ENCODE data around the gene SNAI3. TPM values are rescaled to one million over a fixed set of nuclear protein-coding genes. Genes with fewer than 3 reads are reported as not detected.
A peak's percentile ranks its signal among the peaks of the same experiment; 100 is the strongest.

The SNAI3 gene
- total RNA-seq, 2 donors from 2014 or later: 7.7 to 10.2 TPM

- H3K36me3 Mint-ChIP-seq (ENCODE audit: low read depth): no peaks in the 10 kb centered on the region
- ATAC-seq: no peak
- DNase-seq: no peak
- peaks cover 20% of the 10 kb centered on the region for H3K4me1 Mint-ChIP-seq
- H3K27me3 Mint-ChIP-seq: no peaks in the 10 kb centered on the region
- H3K9me3 ChIP-seq (ENCODE audit: control insufficient read depth, low read length, poor library complexity, severe bottlenecking): no peaks in the 10 kb centered on the region
- no peak overlapping the region for H3K4me3 Mint-ChIP-seq
- H3K27ac Mint-ChIP-seq: no peak overlapping the region
Measured at GRCh38 chr16:88647178-88648070, 38.9 kb downstream of the SNAI3 start.

GRCh38 chr16:88646345-88647034, 39.8 kb downstream of the SNAI3 start:
- no peak overlapping the region for H3K27ac Mint-ChIP-seq
- no peak for ATAC-seq

GRCh38 chr16:88645941-88646340, 40.4 kb downstream of the SNAI3 start:
- no peak overlapping the region for H3K27ac Mint-ChIP-seq
- no peak for ATAC-seq
- H3K4me3 Mint-ChIP-seq: no peak overlapping the region
- H3K4me1 Mint-ChIP-seq: peaks cover 19% of the 10 kb centered on the region
- no peak for DNase-seq
- H3K36me3 Mint-ChIP-seq (ENCODE audit: low read depth): no peaks in the 10 kb centered on the region
- no peaks in the 10 kb centered on the region for H3K27me3 Mint-ChIP-seq
- H3K9me3 ChIP-seq (ENCODE audit: control insufficient read depth, low read length, poor library complexity, severe bottlenecking): no peaks in the 10 kb centered on the region

More at GRCh38 chr16:88646345-88647034, 39.8 kb downstream of the SNAI3 start:
- H3K4me1 Mint-ChIP-seq: peaks cover 21% of the 10 kb centered on the region
- no peaks in the 10 kb centered on the region for H3K9me3 ChIP-seq (ENCODE audit: control insufficient read depth, low read length, poor library complexity, severe bottlenecking)
- no peaks in the 10 kb centered on the region for H3K36me3 Mint-ChIP-seq (ENCODE audit: low read depth)
- no peaks in the 10 kb centered on the region for H3K27me3 Mint-ChIP-seq
- no peak overlapping the region for H3K4me3 Mint-ChIP-seq
- DNase-seq: no peak

- H3K9me3 ChIP-seq (ENCODE audit: control insufficient read depth, low read length, poor library complexity, severe bottlenecking): no peaks in the 10 kb centered on the region
- DNase-seq (no peak), ATAC-seq (no peak)
- peaks cover 1% of the 10 kb centered on the region for H3K27me3 Mint-ChIP-seq
- no peak overlapping the region for H3K4me3 Mint-ChIP-seq
- H3K27ac Mint-ChIP-seq: no peak overlapping the region
- H3K4me1 Mint-ChIP-seq: peaks cover 21% of the 10 kb centered on the region
- no peaks in the 10 kb centered on the region for H3K36me3 Mint-ChIP-seq (ENCODE audit: low read depth)
Measured at GRCh38 chr16:88645455-88645854, 40.9 kb downstream of the SNAI3 start.

GRCh38 chr16:88643644-88643932, 42.7 kb downstream of the SNAI3 start:
- DNase-seq (no peak), ATAC-seq (no peak)
- H3K4me1 Mint-ChIP-seq: peaks cover 24% of the 10 kb centered on the region
- no peak overlapping the region for H3K4me3 Mint-ChIP-seq
- H3K9me3 ChIP-seq (ENCODE audit: control insufficient read depth, low read length, poor library complexity, severe bottlenecking): no peaks in the 10 kb centered on the region
- no peaks in the 10 kb centered on the region for H3K36me3 Mint-ChIP-seq (ENCODE audit: low read depth)
- H3K27ac Mint-ChIP-seq: peak overlapping the region; percentile 37
- peaks cover 6% of the 10 kb centered on the region for H3K27me3 Mint-ChIP-seq

- DNase-seq: no peak
- no peaks in the 10 kb centered on the region for H3K36me3 Mint-ChIP-seq (ENCODE audit: low read depth)
- no peak overlapping the region for H3K4me3 Mint-ChIP-seq
- peaks cover 8% of the 10 kb centered on the region for H3K27me3 Mint-ChIP-seq
- no peak overlapping the region for H3K27ac Mint-ChIP-seq
- peaks cover 27% of the 10 kb centered on the region for H3K4me1 Mint-ChIP-seq
- H3K9me3 ChIP-seq (ENCODE audit: control insufficient read depth, low read length, poor library complexity, severe bottlenecking): no peaks in the 10 kb centered on the region
- no peak for ATAC-seq
Measured at GRCh38 chr16:88642881-88643643, 43.2 kb downstream of the SNAI3 start.

- peak overlapping the region; percentile 79 for H3K27ac Mint-ChIP-seq
- DNase-seq: no peak
- ATAC-seq: no peak
- H3K9me3 ChIP-seq (ENCODE audit: control insufficient read depth, low read length, poor library complexity, severe bottlenecking): no peaks in the 10 kb centered on the region
- H3K36me3 Mint-ChIP-seq (ENCODE audit: low read depth): no peaks in the 10 kb centered on the region
- H3K27me3 Mint-ChIP-seq: peaks cover 15% of the 10 kb centered on the region
- peaks cover 41% of the 10 kb centered on the region for H3K4me1 Mint-ChIP-seq
- peak overlapping the region; percentile 68 for H3K4me3 Mint-ChIP-seq
Measured at GRCh38 chr16:88640498-88641247, 45.6 kb downstream of the SNAI3 start.

- H3K4me3 Mint-ChIP-seq: peak overlapping the region; percentile 68
- H3K9me3 ChIP-seq (ENCODE audit: control insufficient read depth, low read length, poor library complexity, severe bottlenecking): no peaks in the 10 kb centered on the region
- DNase-seq: no peak
- no peaks in the 10 kb centered on the region for H3K36me3 Mint-ChIP-seq (ENCODE audit: low read depth)
- H3K27ac Mint-ChIP-seq: peak overlapping the region; percentile 79
- no peak for ATAC-seq
- H3K27me3 Mint-ChIP-seq: peaks cover 15% of the 10 kb centered on the region
- peaks cover 41% of the 10 kb centered on the region for H3K4me1 Mint-ChIP-seq
Measured at GRCh38 chr16:88640039-88640495, 46.2 kb downstream of the SNAI3 start.

GRCh38 chr16:88639231-88640038, 46.9 kb downstream of the SNAI3 start:
- H3K4me3 Mint-ChIP-seq: no peak overlapping the region
- H3K27me3 Mint-ChIP-seq: peaks cover 15% of the 10 kb centered on the region
- H3K27ac Mint-ChIP-seq: peak overlapping the region; percentile 79
- ATAC-seq (peak; percentile 27), DNase-seq (no peak)
- H3K9me3 ChIP-seq (ENCODE audit: control insufficient read depth, low read length, poor library complexity, severe bottlenecking): no peaks in the 10 kb centered on the region
- H3K36me3 Mint-ChIP-seq (ENCODE audit: low read depth): no peaks in the 10 kb centered on the region
- peaks cover 38% of the 10 kb centered on the region for H3K4me1 Mint-ChIP-seq

GRCh38 chr16:88638323-88639230, 47.7 kb downstream of the SNAI3 start, which contains the start of gene IL17C:
Gene IL17C, plus strand, starts transcription at chr16:88638572. Its CDS starts 70 bp downstream, at chr16:88638642.
- H3K9me3 ChIP-seq (ENCODE audit: control insufficient read depth, low read length, poor library complexity, severe bottlenecking): no peaks in the 10 kb centered on the region
- H3K27ac Mint-ChIP-seq: peak within 1 kb of the TSS; percentile 83
- no peaks in the 10 kb centered on the region for H3K36me3 Mint-ChIP-seq (ENCODE audit: low read depth)
- peak; percentile 18 for ATAC-seq
- peaks cover 37% of the 10 kb centered on the region for H3K4me1 Mint-ChIP-seq
- peaks cover 15% of the 10 kb centered on the region for H3K27me3 Mint-ChIP-seq
- H3K4me3 Mint-ChIP-seq: peak within 1 kb of the TSS; percentile 43
- no peak for DNase-seq

- H3K4me3 Mint-ChIP-seq: peak overlapping the region; percentile 43
- H3K9me3 ChIP-seq (ENCODE audit: control insufficient read depth, low read length, poor library complexity, severe bottlenecking): no peaks in the 10 kb centered on the region
- ATAC-seq: no peak
- H3K27ac Mint-ChIP-seq: peak overlapping the region; percentile 83
- no peak for DNase-seq
- H3K36me3 Mint-ChIP-seq (ENCODE audit: low read depth): no peaks in the 10 kb centered on the region
- H3K27me3 Mint-ChIP-seq: peaks cover 15% of the 10 kb centered on the region
- H3K4me1 Mint-ChIP-seq: peaks cover 35% of the 10 kb centered on the region
Measured at GRCh38 chr16:88636488-88637265, 49.6 kb downstream of the SNAI3 start.

Measured in T-helper 17 cell (primary cell).